GM21723 (cell line): ENCODE results near the gene ACVR1.

Experiments
- ATAC-seq: cut with Tn5 transposase; IDR thresholded peaks from one replicate; pipeline ENCODE4 v1.9.1; 2021; ENCODE audit warnings: mild to moderate bottlenecking, moderate library complexity; ENCODE audit not compliant: unreplicated experiment

The ACVR1 gene

GRCh38 chr2:157793053-157793612 lies 83.0 kb downstream of the ACVR1 start:
- no peak for ATAC-seq

DNA sequence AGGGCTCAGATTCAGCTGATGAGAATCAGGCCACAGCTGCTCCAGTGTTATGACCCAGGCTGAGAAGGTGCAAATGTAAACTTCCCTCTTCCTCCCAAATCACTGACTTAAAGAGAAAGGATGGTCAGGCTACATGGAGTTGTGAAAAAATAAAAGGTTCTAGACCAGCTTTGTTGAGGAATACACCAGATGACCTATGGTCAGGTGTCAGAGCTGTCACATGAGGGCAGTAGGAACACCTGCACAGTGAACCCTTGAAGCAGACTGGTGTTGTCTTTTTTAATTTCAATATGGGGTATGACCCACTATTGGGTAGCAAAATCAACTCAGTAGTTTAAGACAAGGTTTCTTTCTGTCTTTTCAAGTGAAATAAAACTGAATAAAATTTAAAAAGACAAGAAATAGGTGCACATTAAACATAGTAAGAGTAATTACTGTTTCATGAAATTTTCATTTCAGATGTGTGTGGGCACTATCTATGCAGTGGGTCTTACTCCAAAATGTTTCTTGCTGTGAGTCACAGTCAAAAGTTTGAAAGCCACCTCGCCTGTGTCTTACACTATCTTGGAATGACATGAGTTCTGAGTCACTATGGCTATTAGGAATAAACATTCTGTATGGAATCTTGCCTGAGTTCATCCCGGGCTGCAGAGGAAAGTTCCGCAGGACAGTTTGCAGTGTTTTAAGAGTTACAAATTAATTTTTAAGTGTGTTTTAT lies 83.6 kb downstream of the ACVR1 start:
- ATAC-seq = no peak

GRCh38 chr2:157790780-157791179 lies 85.3 kb downstream of the ACVR1 start:
- ATAC-seq = no peak

DNA sequence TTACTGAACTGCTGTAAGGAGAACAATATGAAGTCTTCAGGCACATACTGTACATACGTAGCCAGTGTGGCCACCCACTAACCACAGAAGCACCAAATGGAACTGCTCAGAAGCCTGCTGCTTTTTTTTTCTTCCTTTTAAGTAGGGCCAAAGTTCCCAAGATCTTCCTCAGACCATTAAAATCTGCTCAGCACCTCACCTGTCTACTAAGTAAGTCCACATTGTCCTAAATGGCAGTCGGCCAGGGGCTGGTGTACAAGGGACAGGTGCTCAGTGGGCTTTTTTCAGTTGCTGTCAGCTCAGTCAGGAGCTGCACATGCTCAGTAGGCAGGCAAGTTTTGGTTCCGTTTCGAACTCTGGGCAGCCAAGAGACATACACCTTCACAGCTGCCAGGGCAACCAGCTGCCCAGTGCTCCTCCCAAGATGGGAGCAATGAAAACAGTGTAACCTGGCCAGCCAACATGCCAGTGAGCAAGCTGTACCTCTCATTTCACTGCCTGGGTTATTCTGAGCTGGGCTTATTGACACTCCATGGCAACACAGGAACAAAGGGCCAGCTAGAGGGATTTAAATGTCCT lies 86.1 kb downstream of the ACVR1 start:
- ATAC-seq = no peak

DNA sequence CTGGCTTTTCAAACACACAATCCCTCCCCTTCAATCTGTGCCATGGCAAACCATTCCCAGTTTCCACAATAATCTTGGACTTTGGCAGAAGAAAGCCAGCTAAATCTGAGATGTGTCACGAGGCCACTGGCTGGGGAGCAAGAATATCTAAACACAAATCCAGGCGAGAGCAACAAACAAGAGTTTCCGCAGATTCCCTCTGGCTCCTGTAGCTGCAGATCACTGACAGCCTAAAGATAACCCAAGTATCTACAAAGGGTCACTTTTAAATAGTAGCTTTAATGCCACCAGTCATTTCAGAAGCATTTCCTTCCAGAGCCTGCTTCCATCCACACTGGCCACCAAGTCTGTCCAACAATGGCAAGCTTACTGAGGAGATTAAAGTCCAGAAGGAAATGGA lies 86.9 kb downstream of the ACVR1 start:
- no peak for ATAC-seq

DNA sequence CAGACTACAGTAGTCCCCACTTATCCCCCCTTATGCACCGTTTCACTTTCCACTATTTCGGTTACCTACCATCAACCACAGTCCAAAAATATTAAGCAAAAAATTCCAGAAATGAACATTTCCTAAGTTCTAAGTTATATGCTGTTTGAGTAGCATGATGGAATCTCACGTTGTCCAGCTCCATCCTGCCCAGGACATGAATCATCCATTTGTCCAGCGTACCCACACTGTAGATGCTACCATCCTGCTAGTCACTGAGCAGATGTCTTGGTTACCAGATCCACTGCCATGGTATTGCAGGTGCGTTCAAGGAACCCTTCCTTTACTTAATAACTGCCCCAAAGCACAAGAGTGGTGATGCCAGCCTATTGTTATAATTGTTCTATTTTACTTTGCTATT lies 87.9 kb downstream of the ACVR1 start:
- ATAC-seq = no peak

DNA sequence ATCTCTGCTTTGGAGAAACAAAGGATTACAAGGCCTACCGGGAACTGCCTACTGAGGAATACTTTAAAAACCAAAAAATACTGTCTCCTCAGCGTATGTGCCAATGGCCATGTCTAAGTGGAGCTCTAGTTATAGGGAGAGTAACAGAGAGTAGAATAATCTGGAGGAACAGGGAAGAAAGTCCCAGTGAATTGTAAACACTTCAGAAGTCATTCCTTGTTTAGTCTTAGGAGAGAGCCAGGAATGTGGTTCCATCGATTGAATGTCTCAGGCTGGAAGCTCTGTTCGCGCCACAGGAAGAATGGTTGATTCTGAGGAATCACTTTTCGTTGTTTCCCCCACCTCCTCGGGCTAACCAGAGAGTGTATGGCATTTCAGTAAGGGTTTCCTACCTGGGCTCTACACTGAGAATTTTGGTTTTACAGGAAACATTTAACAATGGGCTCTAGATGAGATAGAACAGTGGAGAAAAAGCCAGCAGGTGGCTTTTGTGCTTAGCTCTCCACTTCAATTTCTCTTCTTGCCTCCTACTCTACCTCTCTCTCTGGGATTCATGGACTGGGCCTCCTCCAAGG lies 88.7 kb downstream of the ACVR1 start:
- no peak for ATAC-seq

DNA sequence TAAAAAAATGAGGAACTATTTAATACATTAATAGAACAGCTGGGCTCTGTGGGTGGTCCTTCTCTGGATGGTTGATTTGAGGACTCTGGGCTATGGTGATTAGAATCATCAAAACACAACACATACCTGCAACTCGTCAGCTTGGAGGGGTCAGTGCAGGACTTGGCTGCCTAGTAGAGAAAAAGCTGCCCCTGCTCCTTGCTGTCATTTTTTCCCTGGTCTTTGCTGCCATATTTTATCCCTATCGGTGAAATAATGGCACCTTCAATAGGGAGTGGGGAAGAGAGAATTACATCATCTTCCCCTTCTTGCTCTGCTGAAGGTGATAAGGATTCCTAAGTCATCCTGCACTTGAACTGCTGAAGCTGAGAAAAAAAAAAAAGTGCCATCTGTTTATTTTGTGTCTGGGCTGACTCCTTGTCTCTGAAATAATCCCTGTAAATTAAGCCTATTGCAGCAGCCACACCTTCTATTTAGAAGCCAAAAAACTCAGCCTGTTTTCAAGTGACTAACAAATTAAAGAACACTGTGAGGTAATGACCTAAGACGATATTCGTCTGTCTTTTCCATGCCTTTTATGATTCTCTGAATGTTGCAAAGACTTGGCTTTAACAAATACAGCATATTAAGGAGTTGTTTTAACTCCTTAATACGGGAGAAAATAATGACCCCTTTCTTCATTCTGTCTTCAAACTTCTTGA lies 89.3 kb downstream of the ACVR1 start:
- no peak for ATAC-seq

DNA sequence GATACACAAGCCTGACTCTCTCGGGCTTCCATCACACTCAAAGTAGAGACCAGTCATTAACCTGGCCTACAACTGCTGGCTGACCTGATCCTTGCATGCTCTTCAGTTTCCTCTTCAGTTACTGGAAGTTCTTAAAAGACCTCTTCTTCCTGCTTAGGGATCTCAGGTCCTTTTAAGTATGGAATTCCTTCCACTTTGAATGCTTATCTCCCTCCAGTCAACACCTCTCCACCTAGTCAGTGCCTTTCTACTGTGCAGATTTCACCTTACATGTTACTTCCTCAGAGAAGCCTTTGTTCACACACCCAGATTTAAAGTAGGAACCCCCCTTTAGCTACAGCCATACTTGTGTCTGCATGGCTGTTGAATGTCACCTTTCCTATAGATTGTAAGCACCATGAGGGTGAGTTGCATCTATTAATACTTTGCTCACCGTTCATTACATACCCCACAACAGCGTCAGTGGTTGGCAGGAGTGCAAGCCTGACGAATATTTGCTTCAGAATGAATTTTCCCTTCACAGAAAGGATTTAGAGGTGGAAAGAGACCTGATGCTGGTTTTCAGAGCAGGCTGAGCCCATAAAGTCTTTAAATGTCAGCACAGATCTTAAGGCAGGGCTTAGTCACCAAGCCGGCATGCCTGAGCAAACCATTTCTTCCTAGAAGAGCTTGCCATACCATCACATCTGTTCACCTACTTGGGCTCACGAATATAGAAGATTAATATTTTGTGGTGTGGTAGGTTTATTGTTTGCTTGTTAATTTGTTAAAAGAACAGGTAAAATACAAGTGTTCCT lies 90.1 kb downstream of the ACVR1 start:
- ATAC-seq = no peak

DNA sequence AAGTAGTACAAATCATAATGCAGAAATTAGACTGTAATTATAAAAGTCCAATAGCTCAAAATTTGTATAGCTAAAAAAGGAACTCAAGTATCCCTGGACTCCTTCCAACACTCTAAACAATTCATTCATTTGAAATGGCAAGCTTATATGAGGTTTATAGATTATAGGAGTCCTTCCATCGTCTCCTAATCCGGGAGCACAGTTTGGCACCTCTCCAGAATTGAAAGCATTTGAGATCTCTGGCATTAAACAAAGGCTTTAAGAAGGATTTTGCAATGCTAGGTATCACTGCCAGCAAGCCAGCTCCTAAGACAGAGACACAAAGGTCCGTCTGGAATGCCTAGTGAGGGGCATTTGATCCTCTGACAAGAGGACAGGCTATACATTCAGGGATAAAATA lies 90.9 kb downstream of the ACVR1 start:
- no peak for ATAC-seq

GRCh38 chr2:157784823-157785175 lies 91.3 kb downstream of the ACVR1 start:
- ATAC-seq = no peak

GRCh38 chr2:157784169-157784822 lies 91.8 kb downstream of the ACVR1 start:
- no peak for ATAC-seq

GRCh38 chr2:157783245-157783644 lies 92.9 kb downstream of the ACVR1 start:
- no peak for ATAC-seq

DNA sequence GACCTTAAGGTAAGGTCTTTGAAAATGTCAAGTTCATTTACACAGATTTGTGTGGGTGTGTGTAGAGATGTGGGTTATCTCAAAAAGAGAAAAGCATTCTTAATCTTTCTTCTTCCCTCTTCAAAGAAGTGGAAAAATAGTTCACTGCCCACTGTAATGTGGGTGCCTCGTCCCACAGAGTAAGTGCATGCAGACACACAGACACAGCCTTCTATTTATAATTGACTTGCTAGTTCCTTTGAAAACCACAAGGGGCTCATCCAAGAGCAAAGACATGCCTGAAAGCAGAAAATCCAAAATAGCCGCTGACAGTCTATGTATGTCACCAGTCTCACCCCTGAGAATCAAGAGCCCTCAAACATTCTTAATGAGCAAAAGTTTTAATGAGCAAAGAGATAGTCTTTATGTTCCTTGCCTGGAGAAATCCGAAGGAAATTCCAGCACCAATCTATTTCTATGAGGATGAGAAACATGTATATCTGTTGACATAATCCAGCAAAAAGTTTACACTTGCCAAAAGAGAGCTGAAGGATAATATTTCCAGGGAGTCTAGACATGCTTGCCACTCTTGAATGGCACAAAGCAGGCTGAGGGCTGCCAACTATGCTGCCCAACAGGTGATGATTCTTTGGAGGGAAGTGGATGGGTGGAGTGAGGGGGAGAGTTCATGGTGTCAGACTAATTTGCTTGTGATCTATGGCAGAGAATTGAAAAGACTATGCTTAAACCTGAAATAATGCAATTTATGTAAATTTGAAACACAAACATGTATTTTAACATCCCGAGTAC lies 93.9 kb downstream of the ACVR1 start:
- no peak for ATAC-seq

- no peak for ATAC-seq
Measured at GRCh38 chr2:157780211-157780610, 95.9 kb downstream of the ACVR1 start.

DNA sequence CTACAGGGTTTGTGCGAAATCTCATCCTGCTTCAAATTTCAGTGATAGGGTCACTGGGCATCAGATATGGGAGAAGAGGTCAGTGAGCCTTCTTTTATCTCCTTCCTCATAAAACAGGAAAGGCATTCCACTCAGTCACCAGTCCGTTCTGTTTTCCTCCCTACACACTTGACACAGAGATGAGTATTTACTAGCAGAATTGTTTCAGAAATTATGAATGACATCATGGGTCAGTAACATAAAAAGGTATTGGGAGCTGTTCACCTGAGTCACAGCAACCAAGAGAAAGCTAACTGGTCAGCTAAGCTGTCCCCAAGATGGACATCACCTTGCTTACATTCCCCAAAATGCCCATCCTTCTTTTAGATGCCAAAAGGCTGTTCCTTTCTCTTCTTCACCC lies 96.3 kb downstream of the ACVR1 start:
- ATAC-seq = no peak

DNA sequence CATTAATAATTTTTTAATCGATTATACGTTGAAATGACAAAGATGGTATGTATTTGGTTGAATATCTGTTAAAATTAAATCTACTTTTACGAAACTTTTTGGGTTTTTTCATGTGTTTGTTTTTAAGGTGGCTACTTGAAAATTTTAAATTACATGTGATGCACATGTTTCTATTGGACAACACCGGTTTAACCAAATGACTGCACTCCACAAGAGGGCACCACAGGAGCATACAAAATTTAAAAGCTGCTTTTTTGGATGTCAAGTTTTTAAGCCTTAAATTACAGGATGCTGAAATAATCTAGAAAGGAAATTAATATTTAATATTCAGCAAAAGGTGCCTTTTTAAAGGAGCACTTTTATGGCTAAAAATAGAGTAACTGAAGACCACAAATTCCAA lies 98.7 kb downstream of the ACVR1 start:
- ATAC-seq = no peak

DNA sequence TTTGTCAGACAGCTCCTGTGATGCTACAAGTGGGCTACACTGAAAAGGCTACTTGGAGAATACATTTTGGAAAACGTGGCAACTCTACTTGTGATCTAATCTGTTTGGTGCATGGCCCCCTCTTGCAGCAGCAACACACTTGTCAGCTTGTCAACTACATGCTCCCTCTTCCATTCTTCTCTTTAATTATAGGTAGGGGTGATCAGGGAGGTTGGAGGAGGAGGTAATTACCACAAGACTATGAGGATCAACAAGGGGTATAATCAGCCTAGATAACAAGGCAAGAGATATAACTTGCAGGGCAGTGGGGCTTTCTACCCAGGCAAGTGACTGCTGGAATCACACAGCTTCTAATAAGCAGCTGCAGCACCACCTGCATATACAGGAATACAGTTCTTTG lies 104.9 kb downstream of the ACVR1 start:
- no peak for ATAC-seq

DNA sequence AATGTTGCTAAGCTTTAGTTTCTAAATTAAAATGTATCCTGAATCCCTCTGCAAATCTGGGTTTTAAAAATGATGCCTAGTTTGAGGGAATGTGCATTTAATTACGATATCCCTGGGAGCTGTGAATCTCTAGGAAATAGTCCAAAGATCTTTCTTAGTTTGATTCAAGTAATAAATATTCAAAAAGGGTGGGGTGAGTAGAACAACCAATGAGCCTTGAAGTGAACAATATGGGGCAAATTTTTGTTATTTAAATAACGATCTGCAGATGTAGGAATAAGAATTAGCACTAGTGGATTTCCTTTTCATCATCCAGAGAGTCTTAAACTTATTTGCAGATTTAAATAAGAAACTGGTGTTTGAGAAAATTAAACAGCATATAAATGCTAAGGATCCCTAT lies 106.3 kb downstream of the ACVR1 start:
- no peak for ATAC-seq

GRCh38 chr2:157764386-157764785 lies 111.7 kb downstream of the ACVR1 start:
- ATAC-seq = no peak
